GM12865 (cell line): ENCODE data around the gene FNDC8.
"Not testable (repeated sequence)": the region's sequence is repeated elsewhere in the genome, so short reads cannot be mapped to it uniquely, and the experiment has no call there.

ENCODE experiments used
- DNase-seq: peaks from one replicate; pipeline ENCODE4 v3.0.0; 2010; ENCODE audit warnings: low read depth
- H3K4me3 ChIP-seq: 2 replicates; pipeline ENCODE4 v1.5.1; 2011; ENCODE audit warnings: mild to moderate bottlenecking, low read depth, low read length, control low read depth
- TF ChIP-seq, protein P1 (sequence below): IDR thresholded peaks from 2 replicates; pipeline ENCODE4 v1.5.1; 2011; ENCODE audit warnings: low read length, control low read depth, low read depth, inconsistent platforms; ENCODE audit not compliant: insufficient read depth; ENCODE audit errors: missing control alignments

The FNDC8 gene

GRCh38 chr17:35087731-35088355 is 33.6 kb upstream of the FNDC8 start:
- DNase-seq, result peak; percentile 62
- TF ChIP-seq, protein P1, sequence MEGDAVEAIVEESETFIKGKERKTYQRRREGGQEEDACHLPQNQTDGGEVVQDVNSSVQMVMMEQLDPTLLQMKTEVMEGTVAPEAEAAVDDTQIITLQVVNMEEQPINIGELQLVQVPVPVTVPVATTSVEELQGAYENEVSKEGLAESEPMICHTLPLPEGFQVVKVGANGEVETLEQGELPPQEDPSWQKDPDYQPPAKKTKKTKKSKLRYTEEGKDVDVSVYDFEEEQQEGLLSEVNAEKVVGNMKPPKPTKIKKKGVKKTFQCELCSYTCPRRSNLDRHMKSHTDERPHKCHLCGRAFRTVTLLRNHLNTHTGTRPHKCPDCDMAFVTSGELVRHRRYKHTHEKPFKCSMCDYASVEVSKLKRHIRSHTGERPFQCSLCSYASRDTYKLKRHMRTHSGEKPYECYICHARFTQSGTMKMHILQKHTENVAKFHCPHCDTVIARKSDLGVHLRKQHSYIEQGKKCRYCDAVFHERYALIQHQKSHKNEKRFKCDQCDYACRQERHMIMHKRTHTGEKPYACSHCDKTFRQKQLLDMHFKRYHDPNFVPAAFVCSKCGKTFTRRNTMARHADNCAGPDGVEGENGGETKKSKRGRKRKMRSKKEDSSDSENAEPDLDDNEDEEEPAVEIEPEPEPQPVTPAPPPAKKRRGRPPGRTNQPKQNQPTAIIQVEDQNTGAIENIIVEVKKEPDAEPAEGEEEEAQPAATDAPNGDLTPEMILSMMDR, result no peak

DNA sequence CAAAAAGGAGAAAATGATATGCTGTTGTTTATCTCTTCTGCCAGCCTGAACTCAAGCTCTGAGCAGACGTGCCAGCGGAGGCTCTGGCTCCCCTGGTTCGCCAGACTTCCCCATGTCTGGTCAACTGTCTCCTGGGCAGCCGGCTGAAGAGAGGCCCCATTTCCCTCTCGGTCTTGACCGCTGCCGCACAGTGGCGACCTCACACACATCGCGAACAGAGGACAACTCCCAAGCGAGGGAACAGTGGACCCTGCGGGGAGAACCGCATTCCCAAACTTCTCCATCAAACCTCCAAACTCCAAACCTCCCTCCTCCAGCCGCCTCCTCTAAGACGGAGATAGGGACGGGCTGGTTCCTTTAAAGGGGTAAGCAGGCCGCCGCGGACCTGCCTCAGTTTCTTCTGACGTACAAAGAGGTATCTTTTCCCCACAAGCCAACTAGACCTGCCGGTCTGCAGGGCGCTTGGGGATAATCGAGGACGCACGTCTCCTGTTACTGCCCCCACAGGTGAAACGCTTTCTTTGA is 33.0 kb upstream of the FNDC8 start:
- H3K4me3 ChIP-seq, result peak overlapping the region; percentile 99
- peak; percentile 61 for DNase-seq
- TF ChIP-seq, protein P1, result no peak

More at GRCh38 chr17:35087731-35088355, 33.6 kb upstream of the FNDC8 start:
- peak overlapping the region; percentile 99 for H3K4me3 ChIP-seq

- peak overlapping the region; percentile 99 for H3K4me3 ChIP-seq
- TF ChIP-seq, protein P1, result peak; percentile 75
- DNase-seq, result peak; percentile 93
Observed at GRCh38 chr17:35088881-35089585, 32.4 kb upstream of the FNDC8 start.

GRCh38 chr17:35089586-35090296 is 31.7 kb upstream of the FNDC8 start:
- peak; percentile 65 for DNase-seq
- peak overlapping the region; percentile 79 for H3K4me3 ChIP-seq
- TF ChIP-seq, protein P1, result peak; percentile 4

DNA sequence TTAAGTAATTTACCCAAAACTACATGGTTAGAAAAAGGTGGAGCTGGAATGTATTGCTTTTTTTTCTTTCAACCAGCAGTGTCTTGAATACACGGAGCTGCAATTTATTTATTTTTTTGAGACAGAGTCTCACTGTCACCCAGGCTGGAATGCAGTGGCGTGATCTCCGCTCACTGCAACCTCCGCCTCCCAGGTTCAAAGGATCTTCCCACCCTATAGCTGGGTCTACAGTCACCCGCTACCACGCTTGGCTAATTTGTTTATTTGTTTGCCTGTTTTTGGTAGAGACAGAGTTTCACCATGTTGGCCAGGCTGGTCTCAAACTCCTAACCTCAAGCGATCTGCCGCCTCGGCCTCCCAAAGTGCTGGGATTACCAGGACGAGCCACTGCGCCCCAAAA is 30.7 kb upstream of the FNDC8 start:
- H3K4me3 ChIP-seq, DNase-seq: not testable (repeated sequence)

- no peak overlapping the region for H3K4me3 ChIP-seq
- TF ChIP-seq, protein P1, result no peak
- DNase-seq, result no peak
Observed at GRCh38 chr17:35094902-35095301, 26.5 kb upstream of the FNDC8 start.

GRCh38 chr17:35095741-35096140 is 25.7 kb upstream of the FNDC8 start:
- TF ChIP-seq, protein P1, result no peak
- DNase-seq, result no peak
- H3K4me3 ChIP-seq, result no peak overlapping the region
